ENCODE results near the gene STEEP1.
A peak's percentile ranks its signal among the peaks of the same experiment; 100 is the strongest.
"Not testable (repeated sequence)": the region's sequence is repeated elsewhere in the genome, so short reads cannot be mapped to it uniquely, and the experiment has no call there.

Gene STEEP1

DNA sequence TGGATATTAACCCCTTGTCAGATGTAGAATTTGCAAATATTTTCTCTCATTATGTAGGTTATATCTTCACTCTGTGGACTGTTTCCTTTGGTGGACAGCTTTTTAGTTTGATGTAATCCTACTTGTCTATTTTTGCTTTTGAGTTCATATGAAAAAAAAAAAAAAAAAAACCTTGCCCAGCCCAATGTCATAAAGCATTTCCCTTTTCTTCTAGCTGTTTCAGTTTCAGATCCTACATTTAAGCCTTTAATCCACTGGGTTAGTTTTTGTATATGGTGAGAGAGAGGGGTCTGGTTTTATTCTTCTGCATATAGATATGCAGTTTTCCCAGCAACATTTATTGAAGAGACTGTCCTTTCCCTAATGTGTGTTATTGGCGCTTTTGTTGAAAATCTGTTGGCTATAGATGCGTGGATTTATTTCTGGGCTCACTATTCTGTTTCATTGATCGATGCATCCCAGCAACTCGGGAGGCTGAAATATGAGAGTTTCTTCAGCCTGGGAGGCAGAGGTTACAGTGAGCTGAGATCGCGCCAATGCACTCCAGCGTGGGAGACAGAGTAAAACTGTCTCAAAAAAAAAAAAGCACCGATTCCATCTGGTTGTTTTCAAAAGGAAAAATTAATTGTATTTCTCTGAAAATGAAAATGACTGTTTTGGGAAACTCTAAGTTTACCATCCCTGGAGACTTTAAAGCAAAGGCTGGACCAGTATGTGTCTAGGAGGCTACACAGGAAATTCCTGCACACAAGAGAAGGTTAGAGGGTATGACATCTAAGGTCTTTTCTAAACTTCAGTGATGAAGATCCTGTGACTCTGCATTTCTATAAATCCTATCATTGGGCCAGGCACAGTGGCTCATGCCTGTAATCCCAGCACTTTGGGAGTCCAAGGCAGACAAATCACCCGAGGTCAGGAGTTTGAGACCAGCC lies 35.6 kb downstream of the STEEP1 start:
- DNase-seq (ENCODE audit: low read depth) = no peak

GRCh38 chrX:119523664-119524184 lies 41.5 kb downstream of the STEEP1 start:
- no peak for DNase-seq (ENCODE audit: low read depth)

- no peak for DNase-seq (ENCODE audit: low read depth)
Observed at GRCh38 chrX:119521246-119521645, 44.0 kb downstream of the STEEP1 start.

DNA sequence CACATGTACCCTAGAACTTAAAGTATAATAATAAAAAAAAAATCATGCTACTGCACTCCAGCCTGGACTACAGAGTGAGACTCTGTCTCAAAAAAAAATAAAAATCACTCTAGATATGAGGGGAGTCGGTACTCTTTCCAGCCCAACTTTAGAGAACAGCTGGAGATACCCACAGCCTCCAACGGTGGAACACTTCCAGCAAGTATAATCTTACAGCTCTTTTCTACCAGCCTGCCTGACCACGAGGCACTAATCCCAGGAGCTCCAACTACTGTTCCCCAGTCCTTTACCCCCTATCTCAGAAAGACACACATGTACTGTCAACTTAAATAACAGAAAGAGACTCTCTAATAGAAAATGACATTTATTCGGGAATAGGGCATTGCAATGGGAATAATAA lies 46.8 kb downstream of the STEEP1 start:
- DNase-seq (ENCODE audit: low read depth) = no peak

DNA sequence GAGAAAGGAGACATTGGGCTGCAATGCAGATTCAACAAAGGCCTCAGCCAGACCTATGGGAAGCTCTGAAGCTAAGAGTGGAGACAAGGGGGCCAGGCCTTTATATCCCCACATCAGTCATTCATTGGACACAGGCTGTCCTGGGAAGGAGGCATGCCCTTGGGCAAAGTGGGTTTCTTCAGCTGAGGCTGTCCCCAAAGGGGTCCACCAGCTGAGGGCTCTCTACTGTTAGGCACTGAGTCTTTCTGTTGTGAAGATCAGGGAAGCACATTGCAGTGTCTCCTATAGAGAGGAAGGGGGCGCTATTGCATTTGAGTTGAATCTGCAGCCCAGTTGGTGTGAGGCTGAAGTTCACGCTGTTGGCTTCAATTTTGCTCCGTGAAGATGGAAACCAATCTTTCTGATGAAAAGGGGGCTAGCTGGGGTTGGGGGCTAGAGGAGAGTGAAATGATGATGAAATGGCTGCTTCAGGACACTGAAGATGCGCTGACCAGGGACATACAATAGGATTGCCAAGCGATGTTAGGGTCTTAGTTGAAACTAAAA lies 49.0 kb downstream of the STEEP1 start:
- peak; percentile 0 for DNase-seq (ENCODE audit: low read depth)

- DNase-seq (ENCODE audit: low read depth) = no peak
Observed at GRCh38 chrX:119512146-119512800, 52.9 kb downstream of the STEEP1 start.

DNA sequence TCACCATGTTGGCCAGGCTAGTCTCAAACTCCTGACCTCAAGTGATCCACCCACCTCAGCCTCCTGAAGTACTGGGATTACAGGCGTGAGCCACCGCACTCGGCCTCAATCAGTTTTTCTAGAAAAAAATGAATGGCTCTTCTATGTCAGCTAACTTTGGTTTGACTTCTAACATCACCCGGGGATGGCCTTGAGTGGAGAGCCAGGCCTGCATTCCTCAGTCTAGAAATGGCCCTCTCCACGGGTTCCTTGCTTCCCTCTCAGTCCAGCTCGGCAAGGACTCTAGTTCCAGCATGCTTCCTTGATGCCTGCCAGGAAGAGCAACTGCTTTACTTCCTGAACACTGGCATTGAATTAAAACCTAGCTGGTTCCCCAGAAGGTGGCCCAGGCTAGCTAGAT lies 58.0 kb downstream of the STEEP1 start:
- no peak for DNase-seq (ENCODE audit: low read depth)

DNA sequence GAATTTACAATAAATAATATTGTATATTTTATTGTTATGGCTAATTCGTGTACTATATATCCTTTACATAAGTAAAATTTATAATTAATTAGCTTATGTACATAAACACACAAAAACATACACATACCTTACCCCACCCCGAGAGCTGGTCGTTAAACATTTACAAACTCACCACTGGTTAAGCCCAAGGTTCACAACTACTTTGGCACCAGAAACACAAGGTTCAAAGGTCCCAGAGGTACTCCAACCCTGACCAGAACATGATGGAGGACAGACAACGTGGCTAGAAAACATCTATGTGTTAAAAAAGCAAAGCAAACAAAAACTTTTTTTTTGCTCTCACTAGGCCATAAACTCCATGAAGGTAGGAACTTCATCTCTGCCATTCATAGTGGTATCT lies 59.3 kb downstream of the STEEP1 start:
- DNase-seq (ENCODE audit: low read depth) = no peak

DNA sequence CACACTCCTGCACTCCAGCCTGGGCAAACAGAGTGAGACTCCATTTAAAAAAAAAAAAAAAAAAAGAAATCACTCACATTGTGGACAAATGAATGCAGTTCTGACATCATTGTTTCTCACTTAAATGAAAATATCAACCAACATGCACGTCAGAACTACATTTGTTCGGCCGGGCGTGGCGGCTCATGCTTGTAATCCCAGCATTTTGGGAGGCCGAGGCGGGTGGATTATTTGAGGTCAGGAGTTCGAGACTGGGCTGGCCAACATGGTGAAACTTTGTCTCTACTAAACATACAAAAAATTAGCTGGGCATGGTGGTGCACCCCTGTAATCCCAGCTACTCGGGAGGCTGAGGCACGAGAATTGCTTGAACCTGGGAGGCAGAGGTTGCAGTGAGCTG lies 60.1 kb downstream of the STEEP1 start:
- DNase-seq (ENCODE audit: low read depth) = not testable (repeated sequence)

DNA sequence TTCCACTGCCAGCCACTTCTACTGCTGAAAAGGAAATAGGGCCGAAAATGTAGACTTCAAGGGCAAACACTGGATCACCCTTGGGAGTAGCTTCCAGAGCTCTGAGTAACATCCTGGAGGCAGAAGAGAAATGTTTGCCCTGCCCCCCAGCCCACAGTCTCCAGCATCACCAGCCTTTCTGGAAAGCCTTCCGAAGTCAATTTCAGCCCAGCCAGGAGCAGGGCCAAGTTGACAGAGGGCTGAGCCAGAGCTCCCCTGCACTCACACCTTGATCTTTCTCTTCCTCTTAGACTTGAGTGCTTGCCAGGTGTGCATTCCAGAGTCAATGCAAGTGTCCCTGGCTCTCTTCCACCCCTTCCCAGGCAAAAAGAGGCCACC lies 61.7 kb downstream of the STEEP1 start:
- DNase-seq (ENCODE audit: low read depth) = no peak

DNA sequence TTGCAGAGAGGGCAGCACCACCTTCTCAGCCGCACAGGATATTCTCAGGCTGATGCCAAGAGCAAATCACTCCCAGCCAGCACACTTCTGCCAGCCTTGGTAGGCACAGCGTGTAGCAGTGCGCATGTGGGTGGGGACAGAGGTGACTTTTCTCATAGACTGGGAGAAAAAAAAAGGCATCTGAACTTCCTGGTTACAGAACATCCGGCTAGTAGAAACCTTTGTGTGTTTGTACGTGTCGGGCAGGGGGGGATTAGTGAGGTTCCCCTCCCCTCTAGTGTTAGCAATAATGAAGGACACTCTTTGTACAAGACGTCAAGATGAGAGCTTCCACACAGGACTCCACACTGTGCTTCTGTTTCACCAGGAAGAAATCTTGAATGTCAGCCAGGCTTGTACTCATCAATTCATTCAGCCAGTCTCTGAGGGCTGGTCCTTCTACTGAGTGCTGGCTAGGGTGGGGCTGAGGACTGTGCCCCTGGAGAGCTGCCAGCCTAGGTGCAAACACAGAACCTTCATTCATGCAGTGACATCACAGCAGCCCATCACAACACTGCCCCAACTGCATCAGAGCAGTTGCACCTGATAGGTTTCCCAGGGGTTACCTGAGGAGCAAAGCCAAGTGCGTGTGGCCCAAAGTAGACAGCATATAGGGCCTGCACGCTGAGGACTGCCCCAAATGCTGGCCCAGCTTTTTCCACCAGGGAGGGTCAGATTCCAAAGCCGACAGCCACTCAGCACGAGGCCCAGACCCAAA lies 62.3 kb downstream of the STEEP1 start:
- DNase-seq (ENCODE audit: low read depth) = no peak

DNA sequence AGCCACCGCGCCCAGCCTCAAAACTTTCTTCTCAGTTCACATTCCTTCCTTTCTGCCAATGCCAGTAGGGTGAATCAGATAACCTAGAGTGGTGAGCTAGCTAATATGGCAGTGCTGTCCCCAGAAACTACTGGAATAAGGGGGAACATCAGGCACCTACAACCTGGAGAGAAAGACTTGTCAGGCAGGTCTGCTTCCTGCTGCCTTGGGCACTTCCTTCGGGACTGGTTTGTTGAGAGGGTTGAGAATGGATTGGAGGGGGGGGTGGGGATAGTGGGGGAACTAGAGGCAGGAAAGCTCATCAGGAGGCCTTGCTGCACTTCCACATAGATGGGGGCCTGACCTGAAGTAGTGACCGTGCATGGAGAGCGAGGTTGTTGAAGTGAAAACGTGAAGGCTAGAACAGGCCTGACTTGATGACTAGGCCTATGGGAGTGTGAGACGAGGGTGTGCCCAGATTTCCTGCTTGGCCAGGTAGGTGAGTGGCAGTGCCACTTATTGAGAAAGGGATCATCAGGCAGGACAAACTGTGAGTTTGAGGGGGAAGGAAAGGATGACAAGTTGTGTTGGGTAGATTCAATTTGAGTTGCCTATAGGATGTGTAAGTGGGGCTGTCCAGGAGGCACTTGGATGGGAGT lies 63.6 kb downstream of the STEEP1 start:
- DNase-seq (ENCODE audit: low read depth) = no peak

- no peak for DNase-seq (ENCODE audit: low read depth)
Observed at GRCh38 chrX:119500061-119500800, 65.0 kb downstream of the STEEP1 start.

DNA sequence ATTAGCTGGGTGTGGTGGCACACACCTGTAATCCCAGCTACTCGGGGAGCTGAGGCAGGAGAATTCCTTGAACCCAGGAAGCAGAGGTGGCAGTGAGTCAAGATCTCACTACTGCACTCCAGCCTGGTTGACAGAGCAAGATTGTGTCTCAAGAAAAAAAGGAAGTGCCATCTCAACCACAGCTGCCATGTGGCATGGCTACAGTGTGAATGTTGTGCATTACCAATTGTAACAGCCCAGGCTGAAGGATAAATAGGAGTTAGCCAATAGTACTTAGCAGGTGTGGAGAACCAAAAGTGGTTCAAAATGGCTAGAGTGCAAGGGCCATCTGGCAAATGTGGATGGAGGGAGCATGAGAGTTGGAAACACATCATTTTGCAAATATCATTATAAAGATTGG lies 68.0 kb downstream of the STEEP1 start:
- no peak for DNase-seq (ENCODE audit: low read depth)

DNA sequence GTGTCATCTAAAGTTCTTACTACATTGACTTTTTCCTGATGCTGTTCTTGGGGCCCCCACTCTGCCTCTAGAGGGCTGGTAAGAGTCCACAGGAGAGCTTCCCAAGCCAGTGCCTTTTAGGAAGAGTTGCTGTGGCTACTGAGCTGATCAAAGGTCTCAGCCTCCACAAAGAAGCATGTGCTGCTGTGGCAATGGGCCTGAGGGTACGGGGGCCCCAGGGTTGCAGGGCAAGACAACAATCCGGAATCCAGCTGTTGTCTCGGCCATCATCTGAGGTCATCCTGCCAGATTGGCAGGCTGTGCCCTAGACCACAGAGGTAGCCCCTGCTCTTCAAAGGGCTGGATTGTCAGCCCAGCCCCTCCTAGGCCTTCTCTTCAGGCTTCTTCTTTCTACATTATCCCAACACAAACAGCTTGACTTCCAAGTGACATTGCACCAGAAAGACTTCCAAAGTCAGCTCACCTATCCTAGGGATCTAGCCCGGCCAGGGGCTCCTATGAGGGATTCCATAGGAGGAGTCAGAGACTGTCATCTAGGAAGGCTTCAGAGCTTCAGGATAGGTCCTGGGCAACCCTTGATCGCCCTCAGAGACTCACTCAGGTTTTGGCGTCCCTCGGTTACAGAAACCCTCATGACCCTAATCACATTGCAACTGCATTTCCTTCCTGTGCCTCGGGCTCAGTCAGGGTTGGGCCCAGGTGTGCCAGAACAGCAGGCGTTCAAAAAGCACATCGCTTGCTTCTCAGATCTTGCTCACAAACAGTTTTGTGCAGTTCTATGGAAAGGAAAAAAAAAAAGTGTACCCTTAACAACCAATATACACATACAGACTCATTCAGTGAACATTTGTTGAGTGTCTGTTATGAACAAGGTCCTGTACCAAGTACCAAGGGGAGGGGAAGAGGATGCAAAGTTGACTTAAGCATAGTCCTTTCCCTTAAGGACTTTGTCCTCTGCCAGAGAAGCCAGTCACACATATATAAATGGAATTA lies 69.2 kb downstream of the STEEP1 start:
- DNase-seq (ENCODE audit: low read depth) = no peak

DNA sequence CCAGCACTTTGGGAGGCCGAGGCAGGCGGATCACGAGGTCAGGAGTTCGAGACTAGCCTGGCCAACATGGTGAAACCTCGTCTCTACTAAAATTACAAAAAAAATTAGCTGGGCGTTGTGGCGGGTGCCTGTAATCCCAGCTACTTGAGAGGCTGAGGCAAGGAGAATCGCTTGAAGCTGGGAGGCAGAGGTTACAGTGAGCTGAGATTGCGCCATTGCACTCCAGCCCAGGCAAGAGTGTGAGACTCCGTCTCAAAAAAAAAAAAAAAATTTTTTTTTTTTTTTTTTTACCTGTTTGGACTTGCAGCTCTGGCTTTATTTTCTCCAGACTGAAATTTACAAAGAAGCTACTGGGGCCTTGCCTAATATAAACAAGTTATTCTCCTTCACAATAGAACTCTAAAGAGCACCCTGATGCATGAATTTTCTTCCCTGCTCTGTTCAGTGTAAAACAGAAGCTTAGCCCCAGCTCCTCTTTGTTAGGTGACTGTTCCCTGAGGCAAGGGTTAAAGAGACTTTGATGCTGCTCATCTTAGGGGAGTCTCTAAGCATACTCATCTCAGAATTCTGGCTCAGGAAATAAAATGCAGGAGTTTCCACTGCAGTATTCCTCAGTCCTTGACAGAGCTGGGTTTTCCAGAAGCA lies 71.2 kb downstream of the STEEP1 start:
- not testable (repeated sequence) for DNase-seq (ENCODE audit: low read depth)

DNA sequence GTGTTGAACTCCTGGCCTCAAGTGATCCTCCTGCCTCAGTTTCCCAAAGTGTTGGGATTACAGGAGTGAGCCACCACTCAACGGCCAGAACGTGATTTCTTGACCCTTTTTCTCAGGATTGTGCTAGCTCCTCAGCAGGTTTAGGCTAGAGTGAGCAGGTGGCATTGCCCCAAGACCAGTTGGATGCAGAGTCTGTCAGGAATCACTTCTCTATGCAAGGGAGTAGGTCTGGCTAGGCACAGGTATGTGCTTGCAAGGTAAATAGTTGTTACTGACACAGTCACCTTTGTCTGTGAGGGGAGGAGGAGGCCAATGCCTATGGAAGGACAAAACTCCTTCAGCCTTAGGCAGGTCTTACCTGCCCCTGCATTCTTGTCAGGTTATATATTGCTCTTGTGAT lies 72.7 kb downstream of the STEEP1 start:
- DNase-seq (ENCODE audit: low read depth) = no peak

DNA sequence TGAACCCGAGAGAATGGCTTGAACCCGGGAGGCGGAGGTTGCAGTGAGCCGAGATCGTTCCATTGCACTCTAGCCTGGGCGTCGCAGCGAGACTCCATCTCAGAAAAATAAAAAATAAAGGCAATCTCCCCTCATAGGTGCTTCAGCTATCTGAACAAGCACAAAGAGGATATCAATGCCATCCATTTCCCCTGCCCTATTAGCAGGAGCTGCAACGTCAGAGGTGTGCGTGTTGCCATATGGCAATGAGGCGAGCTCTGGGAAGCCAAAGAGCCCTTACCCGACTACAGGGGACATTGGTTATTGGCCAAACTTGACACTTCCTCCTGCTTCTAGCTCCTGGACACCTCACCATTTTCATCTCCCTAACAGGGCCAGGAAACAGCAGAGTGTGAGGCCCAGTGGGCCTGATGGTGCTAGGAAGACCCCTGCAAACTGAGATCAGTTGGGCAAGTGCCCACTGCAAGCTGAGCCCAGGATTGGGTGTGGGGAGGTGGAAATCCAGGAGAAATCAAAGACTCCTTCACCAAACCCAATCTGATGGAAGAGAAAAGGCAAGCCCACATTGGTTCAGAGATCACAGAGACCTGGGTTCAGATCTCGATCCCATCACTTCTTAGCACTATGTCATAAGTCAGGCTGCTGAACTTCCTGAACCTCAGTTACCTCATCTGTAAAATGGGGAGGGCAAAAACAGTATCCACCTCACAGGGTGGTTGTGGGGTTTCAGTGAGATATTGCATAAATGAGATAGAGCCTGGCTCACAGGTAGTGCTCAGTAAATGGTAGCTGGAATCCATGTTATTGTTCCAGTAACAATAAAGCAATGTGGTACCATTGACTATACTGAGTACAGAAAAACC lies 75.8 kb downstream of the STEEP1 start:
- DNase-seq (ENCODE audit: low read depth) = no peak

All from activated T-helper 9 cell treated with anti-CD3 and anti-CD28 coated beads, Interleukin-2, amount 50 U/mL, for 16 hours (primary cell).